ENCODE results near the gene DNAJC16.

DNAJC16 gene

GRCh38 chr1:15507278-15507677 is 19.4 kb upstream of the DNAJC16 start:
- ATAC-seq = no peak
- no peak for TF ChIP-seq ARNTL (CRISPR knock-in tag; IDR thresholded peaks at IDR 0.05; ENCODE audit: borderline replicate concordance, low read depth)
- TF ChIP-seq POU6F1 (CRISPR knock-in tag; IDR thresholded peaks at IDR 0.05; ENCODE audit: borderline replicate concordance, low read depth) = no peak
- TF ChIP-seq TOX (CRISPR knock-in tag; IDR thresholded peaks at IDR 0.05; ENCODE audit: borderline replicate concordance) = no peak
- TF ChIP-seq ZC3H10 (CRISPR knock-in tag; IDR thresholded peaks at IDR 0.05) = no peak
- TF ChIP-seq PATZ1 (CRISPR knock-in tag; IDR thresholded peaks at IDR 0.05; ENCODE audit: borderline replicate concordance) = no peak
- no peak for TF ChIP-seq BACH2 (CRISPR knock-in tag; IDR thresholded peaks at IDR 0.05; ENCODE audit: borderline replicate concordance)
- no peak for TF ChIP-seq ZNF70 (CRISPR knock-in tag; IDR thresholded peaks at IDR 0.05)
- no peak for TF ChIP-seq ZFP30 (CRISPR knock-in tag; IDR thresholded peaks at IDR 0.05)
- no peak for TF ChIP-seq ZNF565 (CRISPR knock-in tag; conservative IDR thresholded peaks at IDR 0.05; ENCODE audit: low read depth)
- no peak for TF ChIP-seq ZFP3 (CRISPR knock-in tag; IDR thresholded peaks at IDR 0.05)
- no peak for TF ChIP-seq RARB (CRISPR knock-in tag; IDR thresholded peaks at IDR 0.05)
- TF ChIP-seq ZNF8 (CRISPR knock-in tag; IDR thresholded peaks at IDR 0.05) = no peak

GRCh38 chr1:15508700-15509487 is 17.8 kb upstream of the DNAJC16 start:
- TF ChIP-seq ESRRG (CRISPR knock-in tag; IDR thresholded peaks at IDR 0.05) = no peak
- TF ChIP-seq OSR1 (CRISPR knock-in tag; IDR thresholded peaks at IDR 0.05) = no peak
- no peak for TF ChIP-seq GLIS3 (CRISPR knock-in tag; IDR thresholded peaks at IDR 0.05)
- TF ChIP-seq POU6F1 (CRISPR knock-in tag; IDR thresholded peaks at IDR 0.05; ENCODE audit: borderline replicate concordance, low read depth) = no peak
- TF ChIP-seq ISL1 (CRISPR knock-in tag; IDR thresholded peaks at IDR 0.05) = no peak
- no peak for TF ChIP-seq ZC3H10 (CRISPR knock-in tag; IDR thresholded peaks at IDR 0.05)
- no peak for TF ChIP-seq ZNF8 (CRISPR knock-in tag; IDR thresholded peaks at IDR 0.05)
- TF ChIP-seq TOX (CRISPR knock-in tag; IDR thresholded peaks at IDR 0.05; ENCODE audit: borderline replicate concordance) = no peak
- TF ChIP-seq TSHZ2 (CRISPR knock-in tag; IDR thresholded peaks at IDR 0.05) = no peak
- no peak for TF ChIP-seq ZFP3 (CRISPR knock-in tag; IDR thresholded peaks at IDR 0.05)
- TF ChIP-seq ZFP30 (CRISPR knock-in tag; IDR thresholded peaks at IDR 0.05) = no peak
- TF ChIP-seq PPARA (CRISPR knock-in tag; IDR thresholded peaks at IDR 0.05; ENCODE audit: borderline replicate concordance) = no peak
- ATAC-seq = no peak

DNA sequence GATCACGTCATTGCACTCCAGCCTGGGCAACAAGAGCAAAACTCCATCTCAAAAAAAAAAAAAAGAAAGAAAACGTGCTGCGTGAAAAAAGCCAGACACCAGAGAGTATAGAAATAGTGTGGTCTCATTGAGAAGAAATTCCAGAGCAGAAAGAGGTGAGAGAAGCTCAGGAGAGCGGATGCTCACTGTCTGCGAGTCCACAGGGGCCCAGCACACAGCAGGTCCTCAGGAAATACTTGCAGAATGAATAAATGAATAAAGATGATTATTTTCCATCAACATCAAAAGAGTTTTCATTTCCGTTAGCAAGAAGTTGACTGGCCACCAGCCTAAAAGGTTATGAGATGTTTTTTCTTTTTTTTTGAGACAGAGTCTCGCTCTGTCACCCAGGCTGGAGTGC is 17.1 kb upstream of the DNAJC16 start:
- ATAC-seq = no peak
- TF ChIP-seq SNAI2 (CRISPR knock-in tag; IDR thresholded peaks at IDR 0.05) (no peak), BACH2 (CRISPR knock-in tag; IDR thresholded peaks at IDR 0.05; ENCODE audit: borderline replicate concordance) (no peak), CSDC2 (CRISPR knock-in tag; IDR thresholded peaks at IDR 0.05) (no peak), ZFP3 (CRISPR knock-in tag; IDR thresholded peaks at IDR 0.05) (no peak), TCF4 (CRISPR knock-in tag; IDR thresholded peaks at IDR 0.05; ENCODE audit: borderline replicate concordance) (no peak), ZFP30 (CRISPR knock-in tag; IDR thresholded peaks at IDR 0.05) (no peak), POU6F1 (CRISPR knock-in tag; IDR thresholded peaks at IDR 0.05; ENCODE audit: borderline replicate concordance, low read depth) (no peak), PATZ1 (CRISPR knock-in tag; IDR thresholded peaks at IDR 0.05; ENCODE audit: borderline replicate concordance) (no peak), ESRRG (CRISPR knock-in tag; IDR thresholded peaks at IDR 0.05) (no peak)
- TF ChIP-seq, protein P1, sequence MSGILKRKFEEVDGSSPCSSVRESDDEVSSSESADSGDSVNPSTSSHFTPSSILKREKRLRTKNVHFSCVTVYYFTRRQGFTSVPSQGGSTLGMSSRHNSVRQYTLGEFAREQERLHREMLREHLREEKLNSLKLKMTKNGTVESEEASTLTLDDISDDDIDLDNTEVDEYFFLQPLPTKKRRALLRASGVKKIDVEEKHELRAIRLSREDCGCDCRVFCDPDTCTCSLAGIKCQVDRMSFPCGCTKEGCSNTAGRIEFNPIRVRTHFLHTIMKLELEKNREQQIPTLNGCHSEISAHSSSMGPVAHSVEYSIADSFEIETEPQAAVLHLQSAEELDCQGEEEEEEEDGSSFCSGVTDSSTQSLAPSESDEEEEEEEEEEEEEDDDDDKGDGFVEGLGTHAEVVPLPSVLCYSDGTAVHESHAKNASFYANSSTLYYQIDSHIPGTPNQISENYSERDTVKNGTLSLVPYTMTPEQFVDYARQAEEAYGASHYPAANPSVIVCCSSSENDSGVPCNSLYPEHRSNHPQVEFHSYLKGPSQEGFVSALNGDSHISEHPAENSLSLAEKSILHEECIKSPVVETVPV (CRISPR knock-in tag; IDR thresholded peaks at IDR 0.05) = no peak

Data from SK-N-SH treated with all-trans-retinoic acid at 6 μM for 48 hours (cell line).